GM18868 (cell line): Measurements from ENCODE around the gene PMAIP1.
"Not testable (repeated sequence)": the region's sequence is repeated elsewhere in the genome, so short reads cannot be mapped to it uniquely, and the experiment has no call there.

Experiments used
- ATAC-seq: cut with Tn5 transposase; IDR thresholded peaks from one replicate; pipeline ENCODE4 v1.9.1; 2021; ENCODE audit warnings: mild to moderate bottlenecking, moderate library complexity; ENCODE audit not compliant: unreplicated experiment

The PMAIP1 gene

GRCh38 chr18:59884351-59884750 is 15.4 kb upstream of the PMAIP1 start:
- ATAC-seq = no peak

GRCh38 chr18:59885579-59886163 is 14.1 kb upstream of the PMAIP1 start:
- peak; percentile 83 for ATAC-seq

GRCh38 chr18:59886399-59886798 is 13.4 kb upstream of the PMAIP1 start:
- not testable (repeated sequence) for ATAC-seq

GRCh38 chr18:59892123-59892522 is 7.7 kb upstream of the PMAIP1 start:
- no peak for ATAC-seq

GRCh38 chr18:59893971-59894370 is 5.8 kb upstream of the PMAIP1 start:
- no peak for ATAC-seq

- no peak for ATAC-seq
These were observed 2.4 kb upstream of the PMAIP1 start for GRCh38 chr18:59897321-59897954.

- no peak for ATAC-seq
These were observed 1.7 kb upstream of the PMAIP1 start for GRCh38 chr18:59898093-59898492.

GRCh38 chr18:59898609-59899297 is 1.0 kb upstream of the PMAIP1 start:
- no peak for ATAC-seq

GRCh38 chr18:59900222-59901128 is 679 bp downstream of the PMAIP1 start:
- ATAC-seq = peak; percentile 33

- no peak for ATAC-seq
These were observed 2.6 kb downstream of the PMAIP1 start for GRCh38 chr18:59902131-59902992.

GRCh38 chr18:59902993-59903610 is 3.3 kb downstream of the PMAIP1 start:
- ATAC-seq = no peak

- no peak for ATAC-seq
These were observed 4.3 kb downstream of the PMAIP1 start for GRCh38 chr18:59904011-59904601.

- no peak for ATAC-seq
These were observed 5.9 kb downstream of the PMAIP1 start for GRCh38 chr18:59905686-59906091.

GRCh38 chr18:59906203-59906602 is 6.4 kb downstream of the PMAIP1 start:
- no peak for ATAC-seq

- no peak for ATAC-seq
These were observed 7.4 kb downstream of the PMAIP1 start for GRCh38 chr18:59907172-59907571.

- ATAC-seq = no peak
These were observed 7.9 kb downstream of the PMAIP1 start for GRCh38 chr18:59907660-59908059.

GRCh38 chr18:59908799-59909198 is 9.0 kb downstream of the PMAIP1 start:
- ATAC-seq = no peak

GRCh38 chr18:59909289-59910036 is 9.7 kb downstream of the PMAIP1 start:
- ATAC-seq = no peak

GRCh38 chr18:59910967-59911366 is 11.2 kb downstream of the PMAIP1 start:
- ATAC-seq = no peak
